ENCODE results near the gene SLC12A3.
"Not testable (repeated sequence)": the region's sequence is repeated elsewhere in the genome, so short reads cannot be mapped to it uniquely, and the experiment has no call there.

The SLC12A3 gene

GRCh38 chr16:56929639-56930038 is 64.6 kb downstream of the SLC12A3 start:
- no peak for FAIRE-seq

- no peak for FAIRE-seq
Observed at GRCh38 chr16:56930486-56931270, 65.7 kb downstream of the SLC12A3 start.

DNA sequence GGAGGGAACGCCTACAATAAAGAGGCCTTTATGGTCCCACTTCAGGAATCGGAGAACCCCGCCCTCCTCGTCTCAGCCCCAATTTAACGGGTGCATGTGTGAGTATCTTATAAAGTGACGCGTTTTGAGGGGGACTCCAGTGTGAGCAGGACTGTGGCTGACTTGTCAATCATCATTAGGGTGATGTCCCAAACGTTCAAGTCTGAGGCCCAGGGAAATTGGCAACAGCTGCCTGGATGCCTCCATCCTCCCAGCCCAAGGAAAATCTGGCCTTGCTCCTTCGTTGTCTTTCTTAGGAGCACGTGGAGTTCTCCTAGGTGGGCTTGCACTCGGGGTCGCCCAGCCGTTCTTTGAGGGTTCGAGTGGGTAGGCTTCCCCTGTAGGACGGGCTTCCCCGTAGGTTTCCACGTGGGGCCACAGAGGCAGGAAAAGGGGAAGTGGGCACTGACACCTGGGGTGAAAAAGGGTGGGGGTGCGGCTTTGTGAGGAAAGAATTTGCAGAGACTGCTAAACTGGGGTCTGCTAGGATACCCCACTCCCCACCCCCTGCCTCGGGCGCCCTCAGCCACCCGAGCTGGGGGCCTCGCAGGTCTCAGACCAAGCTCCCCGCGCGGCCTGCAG is 66.4 kb downstream of the SLC12A3 start:
- no peak for FAIRE-seq

- no peak for FAIRE-seq
Observed at GRCh38 chr16:56931892-56932720, 67.1 kb downstream of the SLC12A3 start, which contains the start of gene HERPUD1. Gene HERPUD1, plus strand, starts transcription at chr16:56932142. Its CDS starts 103 bp downstream, at chr16:56932245.

- peak; percentile 82 for FAIRE-seq
Observed at GRCh38 chr16:56932721-56933619, 68.0 kb downstream of the SLC12A3 start.

- no peak for FAIRE-seq
Observed at GRCh38 chr16:56933828-56934598, 69.0 kb downstream of the SLC12A3 start.

- not testable (repeated sequence) for FAIRE-seq
Observed at GRCh38 chr16:56934599-56935145, 69.7 kb downstream of the SLC12A3 start.

GRCh38 chr16:56935201-56935600 is 70.2 kb downstream of the SLC12A3 start:
- no peak for FAIRE-seq

DNA sequence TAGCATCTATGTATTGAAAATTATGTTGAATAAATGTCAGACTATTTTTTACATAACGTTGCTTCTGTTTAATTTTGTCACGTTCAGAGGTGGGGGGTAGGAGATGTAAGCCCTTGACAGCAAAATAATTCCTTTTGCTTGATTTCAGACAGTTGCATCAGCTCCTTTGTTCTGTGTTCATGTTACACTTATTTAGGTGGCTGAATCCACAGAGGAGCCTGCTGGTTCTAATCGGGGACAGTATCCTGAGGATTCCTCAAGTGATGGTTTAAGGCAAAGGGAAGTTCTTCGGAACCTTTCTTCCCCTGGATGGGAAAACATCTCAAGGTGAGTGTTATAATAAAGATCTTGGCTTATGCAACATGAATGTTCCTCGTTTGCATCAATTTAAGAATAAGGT is 71.5 kb downstream of the SLC12A3 start:
- no peak for FAIRE-seq

GRCh38 chr16:56936950-56937349 is 71.9 kb downstream of the SLC12A3 start:
- no peak for FAIRE-seq

GRCh38 chr16:56938664-56939513 is 73.9 kb downstream of the SLC12A3 start:
- no peak for FAIRE-seq

- no peak for FAIRE-seq
Observed at GRCh38 chr16:56939801-56940200, 74.8 kb downstream of the SLC12A3 start.

GRCh38 chr16:56941092-56941491 is 76.1 kb downstream of the SLC12A3 start:
- no peak for FAIRE-seq

- no peak for FAIRE-seq
Observed at GRCh38 chr16:56941856-56942331, 76.9 kb downstream of the SLC12A3 start.

DNA sequence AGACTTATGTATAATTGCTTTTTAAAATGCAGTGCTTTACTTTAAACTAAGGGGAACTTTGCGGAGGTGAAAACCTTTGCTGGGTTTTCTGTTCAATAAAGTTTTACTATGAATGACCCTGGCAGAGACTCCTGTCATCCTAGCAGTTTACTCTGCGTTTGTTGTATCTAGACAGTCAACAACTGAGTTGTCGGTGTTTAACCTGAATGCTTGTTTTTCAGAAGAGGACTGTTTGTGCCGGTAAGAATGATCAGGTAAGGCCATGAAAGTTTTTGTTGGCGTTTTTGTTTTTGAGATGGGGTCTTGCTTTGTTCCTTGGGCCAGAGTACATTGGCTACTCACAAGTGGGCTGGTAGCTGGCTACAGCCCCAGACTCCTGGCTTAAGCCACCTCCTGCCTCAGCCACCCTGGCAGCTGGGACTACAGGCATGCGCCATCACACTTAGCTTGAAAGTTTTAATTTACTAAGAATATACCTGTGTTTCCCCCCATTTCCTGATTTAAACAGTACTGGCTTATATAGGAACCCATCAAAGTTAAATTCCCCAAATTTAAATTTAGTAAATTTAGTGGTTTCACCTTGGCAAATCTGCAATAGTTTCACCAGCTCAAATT is 78.9 kb downstream of the SLC12A3 start:
- no peak for FAIRE-seq

DNA sequence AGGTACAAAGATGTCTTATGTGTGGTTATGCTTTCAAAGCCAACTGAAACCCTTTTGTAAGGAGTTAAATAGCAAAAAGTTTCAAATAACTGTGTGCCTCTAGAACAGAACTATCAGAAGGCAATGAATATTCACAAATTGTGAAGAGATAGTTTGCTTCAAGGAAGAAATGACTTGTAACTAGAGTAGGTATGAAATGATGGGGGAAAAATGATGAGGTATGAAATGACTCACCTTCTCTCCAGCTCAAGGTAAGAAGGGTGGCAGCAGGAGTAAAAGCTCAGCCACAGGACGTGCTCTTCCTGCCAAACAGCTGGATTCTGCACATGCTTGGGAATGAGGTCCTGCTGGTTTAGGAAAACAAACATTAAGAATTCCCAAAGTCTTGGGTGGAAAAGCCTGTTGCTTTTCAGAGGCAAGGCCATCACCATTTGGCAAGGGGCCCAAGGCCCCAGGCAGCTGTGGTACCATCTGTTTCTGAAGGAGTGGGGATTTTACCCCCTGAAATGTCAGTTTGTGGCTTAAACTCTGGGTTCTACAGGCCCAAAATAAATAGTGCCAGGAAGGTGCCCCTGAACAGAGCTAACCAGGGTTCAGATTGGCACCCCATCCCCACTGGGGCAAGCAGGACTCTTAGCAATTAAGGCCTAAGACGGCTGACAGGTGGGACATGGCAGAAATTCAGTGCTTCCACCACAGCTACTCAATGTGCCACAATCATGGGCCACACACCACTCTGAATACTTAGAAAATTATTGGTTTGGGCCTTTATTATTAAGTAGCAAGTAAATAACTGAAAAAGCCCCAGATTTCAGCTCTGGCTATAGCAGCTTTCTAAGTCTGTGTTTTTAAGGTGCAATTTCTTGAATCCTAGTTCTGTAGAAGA is 80.2 kb downstream of the SLC12A3 start:
- no peak for FAIRE-seq

DNA sequence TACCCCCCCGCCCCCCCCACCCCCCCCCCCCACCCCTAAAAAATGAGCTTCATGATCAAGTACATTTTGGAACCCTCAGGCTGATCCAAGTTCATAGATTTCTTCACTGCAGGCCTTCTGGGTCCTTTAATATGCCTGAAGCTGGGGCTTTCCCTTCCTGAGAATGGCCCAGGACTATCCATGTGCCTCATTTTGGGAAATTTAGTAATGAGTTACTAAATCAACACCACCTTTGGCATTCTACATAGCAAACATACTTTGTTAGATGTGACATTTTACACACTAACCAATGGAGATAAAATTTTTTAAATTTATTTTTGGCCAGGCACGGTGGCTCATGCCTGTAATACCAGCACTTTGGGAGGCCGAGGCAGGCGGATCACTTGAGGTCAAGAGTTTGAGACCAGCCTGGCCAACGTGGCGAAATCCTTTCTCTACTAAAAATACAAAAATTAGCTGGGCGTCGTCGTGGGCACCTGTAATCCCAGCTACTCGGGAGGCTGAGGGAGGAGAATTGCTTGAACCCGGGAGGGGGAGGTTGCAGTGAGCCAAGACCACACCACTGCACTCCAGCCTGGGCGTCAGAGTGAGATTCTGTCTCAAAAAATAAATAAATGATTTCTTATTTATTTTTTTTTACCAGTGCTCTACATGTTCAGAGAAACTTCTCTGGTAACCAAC is 81.0 kb downstream of the SLC12A3 start:
- no peak for FAIRE-seq

Measured in islet of Langerhans (tissue), 1 donor.